NCI-H1105 (cell line): ENCODE data around the gene PRR3.

Source experiments
- DNase-seq: peaks from one replicate; lab custom pipeline; 2025; lab: John Stamatoyannopoulos, UW

PRR3 gene

DNA sequence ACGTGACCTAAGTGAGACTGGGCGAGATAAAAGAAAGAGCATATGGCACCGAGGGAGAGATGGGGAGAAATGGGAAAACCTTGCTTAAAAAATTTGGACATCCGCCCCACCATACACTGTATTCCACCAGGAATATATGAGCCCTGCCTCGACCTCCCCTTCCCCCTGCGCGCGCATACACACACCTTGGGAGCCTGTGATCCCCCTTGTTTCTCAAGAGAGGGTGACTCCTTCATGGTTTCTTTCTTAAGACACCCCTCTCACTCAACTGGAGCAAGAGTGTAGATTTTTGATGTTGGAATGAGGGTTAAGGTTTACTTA is 14.6 kb downstream of the PRR3 start:
- DNase-seq = no peak

DNA sequence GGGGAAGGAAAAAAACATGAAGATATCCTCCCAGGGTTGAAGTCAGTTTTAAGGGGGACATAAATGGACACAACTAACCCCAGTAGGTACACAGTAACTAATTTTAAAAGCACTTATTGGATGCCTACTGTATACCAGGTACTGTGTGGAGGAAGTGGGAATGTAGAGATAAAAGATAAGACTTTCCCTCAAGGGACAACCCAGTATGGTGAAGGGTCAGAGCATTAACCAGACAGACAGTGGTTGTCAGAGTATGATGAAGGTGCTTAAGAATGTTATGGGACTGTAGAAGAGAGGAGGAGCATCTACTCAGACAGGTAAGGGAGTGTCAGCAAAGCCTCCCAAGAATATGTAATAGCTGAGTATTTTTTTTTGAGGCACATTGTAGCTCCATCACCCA is 15.1 kb downstream of the PRR3 start:
- no peak for DNase-seq

DNA sequence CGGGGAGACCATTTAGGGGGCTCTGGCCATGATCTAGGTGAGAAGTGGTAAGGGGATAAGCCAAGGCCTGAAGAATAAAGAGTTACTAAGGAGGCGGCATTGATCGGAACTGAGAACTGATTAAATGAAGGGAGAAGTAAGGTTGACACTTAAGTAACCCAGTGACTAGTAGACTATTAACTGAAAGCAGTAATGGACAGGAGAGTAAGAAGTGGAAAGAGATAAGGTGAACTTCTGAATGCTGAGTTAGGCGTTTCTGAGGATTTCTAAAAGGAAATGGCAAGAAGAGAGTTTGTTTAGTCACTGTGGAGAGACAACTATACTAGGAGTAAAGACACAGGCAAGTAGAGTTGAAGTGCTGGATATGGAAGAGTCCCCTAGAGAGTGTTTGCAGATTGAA is 16.0 kb downstream of the PRR3 start:
- DNase-seq = no peak

- no peak for DNase-seq
Measured at GRCh38 chr6:30578051-30578450, 21.0 kb downstream of the PRR3 start.

DNA sequence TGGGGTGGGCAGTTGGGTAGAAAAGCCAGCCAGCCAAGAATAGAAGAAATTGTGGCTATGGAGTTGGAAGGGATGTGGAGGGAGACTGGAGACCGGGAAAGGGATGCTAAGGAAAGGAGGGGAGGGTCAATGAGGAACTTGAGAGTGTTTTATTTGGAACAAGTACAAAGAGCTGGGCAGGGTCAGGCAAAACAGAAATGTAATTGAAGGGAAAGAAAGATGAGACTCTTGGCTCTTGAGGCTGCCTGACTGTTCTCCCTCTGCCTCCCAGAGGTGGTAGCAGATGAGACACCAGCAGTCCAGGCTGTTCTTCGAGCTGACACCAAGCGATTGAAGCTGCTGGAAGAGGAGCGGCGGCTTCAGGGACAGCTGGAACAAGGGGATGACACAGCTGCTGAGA is 26.8 kb downstream of the PRR3 start:
- DNase-seq = no peak

GRCh38 chr6:30589754-30590358 is 32.8 kb downstream of the PRR3 start:
- no peak for DNase-seq

DNA sequence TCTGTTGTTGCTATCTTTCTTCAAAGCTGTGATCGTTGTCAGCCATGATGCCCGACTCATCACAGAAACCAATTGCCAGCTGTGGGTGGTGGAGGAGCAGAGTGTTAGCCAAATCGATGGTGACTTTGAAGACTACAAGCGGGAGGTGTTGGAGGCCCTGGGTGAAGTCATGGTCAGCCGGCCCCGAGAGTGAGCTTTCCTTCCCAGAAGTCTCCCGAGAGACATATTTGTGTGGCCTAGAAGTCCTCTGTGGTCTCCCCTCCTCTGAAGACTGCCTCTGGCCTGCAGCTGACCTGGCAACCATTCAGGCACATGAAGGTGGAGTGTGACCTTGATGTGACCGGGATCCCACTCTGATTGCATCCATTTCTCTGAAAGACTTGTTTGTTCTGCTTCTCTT is 33.4 kb downstream of the PRR3 start:
- no peak for DNase-seq

GRCh38 chr6:30591008-30591407 is 33.9 kb downstream of the PRR3 start:
- DNase-seq = no peak

DNA sequence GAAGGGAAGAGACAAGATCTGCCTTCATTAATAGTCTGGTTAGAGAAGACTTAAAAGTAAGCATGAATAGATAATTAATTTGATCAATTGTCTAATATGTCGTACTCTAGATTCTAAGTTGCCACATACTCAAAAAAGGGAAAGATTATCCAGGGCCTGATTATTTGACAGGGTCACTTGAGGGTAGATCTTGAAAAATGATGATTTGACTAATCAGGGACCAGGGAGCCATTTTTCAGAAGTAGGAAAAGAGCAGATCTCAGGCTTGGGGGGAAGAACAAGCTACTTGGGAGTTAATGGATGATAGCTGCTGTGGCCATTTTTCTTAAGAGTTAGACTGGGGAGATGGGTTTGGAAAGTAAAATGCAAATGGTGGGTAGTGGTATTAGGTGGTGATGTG is 35.2 kb downstream of the PRR3 start:
- DNase-seq = no peak

GRCh38 chr6:30597315-30598144 is 40.4 kb downstream of the PRR3 start:
- DNase-seq = peak; percentile 32

- no peak for DNase-seq
Measured at GRCh38 chr6:30598912-30599624, 42.0 kb downstream of the PRR3 start.

- no peak for DNase-seq
Measured at GRCh38 chr6:30599625-30600324, 42.7 kb downstream of the PRR3 start.

GRCh38 chr6:30600451-30600961 is 43.4 kb downstream of the PRR3 start:
- DNase-seq = no peak

GRCh38 chr6:30601436-30601814 is 44.3 kb downstream of the PRR3 start:
- DNase-seq = no peak

DNA sequence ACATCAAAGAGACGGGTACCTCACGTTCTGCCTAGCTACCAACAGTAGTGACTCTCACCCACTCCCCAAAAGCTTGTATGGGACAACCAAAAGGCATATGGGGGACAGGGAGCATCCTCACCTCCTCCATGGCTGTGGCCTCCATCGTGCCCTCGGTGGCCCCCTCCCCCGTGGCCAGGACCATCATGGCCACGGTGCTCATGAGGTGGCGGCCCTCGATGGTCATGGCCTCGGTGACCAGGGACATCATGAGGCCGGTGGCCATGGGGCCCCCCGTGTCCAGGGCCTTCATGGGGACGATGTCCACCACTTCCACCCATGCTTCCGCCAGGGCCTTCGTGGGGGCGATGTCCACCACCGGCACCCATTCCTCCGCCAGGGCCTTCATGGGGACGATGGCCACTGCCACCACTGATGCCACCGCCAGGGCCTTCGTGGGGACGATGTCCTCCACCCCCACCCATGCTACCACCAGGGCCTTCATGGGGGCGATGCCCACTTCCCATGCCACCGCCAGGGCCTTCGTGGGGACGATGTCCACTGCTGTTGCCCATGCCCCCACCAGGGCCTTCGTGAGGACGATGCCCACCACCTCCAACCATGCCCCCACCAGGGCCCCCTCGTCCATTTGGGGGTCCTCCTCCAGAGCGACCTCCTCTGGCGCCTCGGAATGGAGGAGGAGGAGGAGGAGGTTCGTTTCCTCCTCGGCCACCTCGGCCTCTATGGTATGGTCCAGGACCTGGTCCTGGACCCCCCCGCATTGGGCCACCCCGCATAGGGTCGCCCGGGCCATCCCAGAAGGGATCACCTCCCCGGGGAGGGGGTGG is 44.9 kb downstream of the PRR3 start:
- DNase-seq = no peak

DNA sequence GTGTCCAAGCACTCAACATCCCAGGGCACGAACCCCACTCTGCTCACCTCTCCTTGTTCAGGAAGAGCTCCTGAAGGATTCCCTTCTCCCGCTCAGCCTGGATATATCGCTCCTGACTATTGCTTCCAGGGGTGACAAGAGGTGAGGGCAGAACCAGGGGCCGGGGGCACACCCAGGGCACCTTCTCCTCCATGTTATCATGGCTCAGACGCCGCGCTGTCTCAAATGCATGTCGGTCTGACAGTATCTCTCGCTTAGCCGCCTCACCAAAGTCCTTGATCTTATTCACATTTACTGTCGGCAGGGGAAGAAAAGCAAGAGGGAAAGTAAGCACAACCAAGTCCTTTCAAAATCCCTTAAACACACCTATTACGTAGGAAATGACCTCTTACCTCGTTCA is 46.9 kb downstream of the PRR3 start:
- DNase-seq = no peak

DNA sequence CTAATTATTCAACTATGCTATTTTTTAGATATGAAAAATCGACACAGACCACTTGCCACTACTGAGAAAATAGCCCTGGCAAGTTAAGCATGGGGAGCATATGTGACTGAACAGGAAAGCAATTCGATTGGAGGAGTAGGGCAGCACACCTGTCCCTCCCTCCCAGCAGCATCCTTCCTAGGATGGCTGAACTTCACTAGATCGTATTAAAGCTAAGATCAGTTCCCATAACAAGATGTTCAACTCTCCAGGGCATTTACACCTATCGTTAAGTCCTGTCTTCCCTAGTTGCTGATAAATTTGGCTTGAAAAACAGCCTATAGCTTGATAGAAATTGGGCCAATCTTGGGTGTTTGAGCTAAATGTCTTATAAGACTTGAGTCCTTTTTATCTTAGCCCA is 53.0 kb downstream of the PRR3 start:
- DNase-seq = no peak

- DNase-seq = no peak
Measured at GRCh38 chr6:30611150-30611855, 54.2 kb downstream of the PRR3 start.

DNA sequence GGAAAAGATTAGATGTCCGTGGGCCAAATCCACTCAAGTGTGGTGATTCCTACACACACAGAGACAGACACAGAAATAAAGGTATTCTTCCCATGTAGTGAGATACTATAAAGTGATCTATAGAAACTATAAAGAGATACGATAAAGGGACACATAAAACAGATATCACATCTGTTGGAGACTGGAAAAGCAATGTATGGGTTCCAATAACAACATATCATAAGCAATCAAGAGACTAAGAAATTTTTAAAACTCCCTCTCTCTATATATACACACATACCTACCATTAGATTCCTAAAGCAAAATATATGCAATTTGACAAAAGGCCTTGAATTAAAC is 54.7 kb downstream of the PRR3 start:
- no peak for DNase-seq

DNA sequence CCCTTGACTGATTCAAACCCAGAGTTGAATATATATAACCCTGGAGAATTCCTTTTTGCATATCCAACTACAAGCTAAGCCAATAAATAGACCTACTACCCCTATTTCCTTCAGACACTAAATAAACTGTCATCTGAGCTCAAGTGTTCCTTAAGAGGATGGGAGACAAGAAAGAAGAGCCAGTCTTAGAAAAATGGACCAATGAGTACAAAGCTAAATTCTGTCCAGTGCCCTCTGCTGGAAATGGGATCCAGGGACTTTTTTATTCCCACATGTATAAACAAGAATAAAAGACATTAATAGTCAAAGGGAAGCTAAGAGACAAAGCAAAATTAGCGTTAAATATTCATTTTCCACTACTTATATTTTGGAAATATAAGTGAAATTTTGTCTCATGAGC is 55.1 kb downstream of the PRR3 start:
- no peak for DNase-seq

DNA sequence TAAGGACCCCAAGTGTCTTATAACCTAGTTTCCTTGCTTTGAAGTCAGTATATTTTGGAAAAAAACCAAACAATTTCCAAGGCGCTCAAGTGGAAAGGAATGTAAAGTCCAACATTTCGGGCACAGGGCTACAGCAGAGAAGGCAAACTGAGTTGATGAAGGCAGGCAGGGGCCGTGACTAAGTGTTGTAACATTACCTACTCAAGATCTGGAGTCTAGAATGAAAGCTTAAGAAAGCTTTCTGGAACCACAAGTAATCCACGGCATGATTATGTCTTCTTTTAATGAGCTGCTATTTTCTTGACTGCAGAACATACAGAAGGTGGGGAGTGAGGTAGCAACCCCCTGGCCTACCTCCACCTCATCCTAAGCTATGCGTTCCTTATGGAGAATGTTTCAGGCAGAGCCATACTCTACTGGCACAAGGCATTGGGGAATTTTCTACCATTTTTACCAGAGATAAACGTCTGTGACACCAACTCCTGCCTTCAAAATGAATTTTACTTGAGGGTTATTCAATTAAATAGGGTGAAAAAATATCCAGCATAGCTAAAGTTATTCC is 55.7 kb downstream of the PRR3 start:
- DNase-seq = no peak
